HG02588 (cell line): Measurements from ENCODE around the gene KRT17.
"Not testable (repeated sequence)": the region's sequence is repeated elsewhere in the genome, so short reads cannot be mapped to it uniquely, and the experiment has no call there.

ENCODE experiments used
- ATAC-seq: cut with Tn5 transposase; IDR thresholded peaks from one replicate; pipeline ENCODE4 v1.9.1; 2021; ENCODE audit warnings: mild to moderate bottlenecking, moderate library complexity; ENCODE audit not compliant: unreplicated experiment

The KRT17 gene

DNA sequence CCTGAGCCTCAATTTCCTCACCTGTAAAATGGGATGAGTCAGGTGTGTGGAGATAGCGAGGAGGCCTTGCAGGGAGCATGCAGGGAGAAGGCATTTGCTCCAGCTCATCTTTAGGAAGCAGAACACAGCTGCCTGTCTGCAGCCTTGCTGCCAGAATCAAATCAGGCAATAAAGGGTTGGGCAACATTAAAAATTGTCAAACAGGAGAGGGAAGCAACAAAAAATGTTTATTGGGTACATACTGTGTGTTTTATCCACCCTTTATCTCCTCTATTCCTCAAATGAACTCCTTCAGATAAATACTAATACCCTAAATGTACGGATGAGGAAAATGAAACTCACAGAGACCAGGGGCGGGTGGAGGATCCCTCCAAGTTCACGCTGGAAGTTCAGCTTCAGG, 24.1 kb downstream of the KRT17 start:
- ATAC-seq: no peak

DNA sequence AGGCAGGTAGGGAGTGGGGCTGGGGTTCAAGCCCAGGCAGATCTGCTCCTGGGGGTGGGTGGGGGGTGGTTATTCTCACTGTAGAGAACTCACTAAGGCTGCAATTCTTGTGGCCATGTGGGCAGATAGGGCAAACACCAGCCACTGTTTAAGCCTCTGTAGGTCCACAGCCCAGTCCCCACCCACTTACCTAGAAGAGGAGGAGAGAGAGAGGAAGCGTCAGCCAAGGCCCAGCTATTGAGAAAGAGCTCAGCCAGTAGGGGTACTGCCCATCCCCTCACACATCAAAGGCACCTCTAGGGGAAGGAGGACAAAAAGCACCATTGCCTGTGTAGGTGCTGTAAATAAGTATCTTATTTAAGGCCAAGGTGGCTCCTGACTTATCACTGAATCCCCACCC, 24.7 kb downstream of the KRT17 start:
- ATAC-seq: no peak

- no peak for ATAC-seq
These were observed 28.8 kb downstream of the KRT17 start for GRCh38 chr17:41595585-41595984.

DNA sequence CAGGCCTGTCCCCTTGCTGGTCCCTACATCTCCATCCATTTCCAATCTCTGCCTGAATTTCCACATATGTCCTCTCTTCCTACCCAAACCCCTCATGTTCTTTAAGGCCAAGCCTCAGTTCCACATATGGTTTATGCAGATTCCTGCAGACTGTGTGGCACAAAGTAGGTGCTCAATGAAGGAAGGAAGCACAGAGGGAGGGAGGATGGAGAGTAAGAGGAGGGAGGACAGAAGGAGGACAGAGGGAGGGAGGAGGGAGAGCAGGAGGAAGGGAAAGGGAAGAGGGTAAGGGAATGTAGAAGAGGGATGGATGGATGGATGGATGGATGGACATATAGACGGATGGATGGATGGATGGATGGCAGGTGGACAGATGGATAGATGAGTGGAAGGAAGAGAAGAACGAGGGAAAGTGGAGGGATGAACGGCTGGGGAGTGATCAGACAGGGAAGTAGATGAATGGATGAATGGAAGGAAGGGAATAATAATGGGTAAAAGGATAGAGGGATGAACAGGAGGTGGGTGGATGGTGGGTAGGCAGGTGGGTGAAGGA, 29.9 kb downstream of the KRT17 start:
- no peak for ATAC-seq

DNA sequence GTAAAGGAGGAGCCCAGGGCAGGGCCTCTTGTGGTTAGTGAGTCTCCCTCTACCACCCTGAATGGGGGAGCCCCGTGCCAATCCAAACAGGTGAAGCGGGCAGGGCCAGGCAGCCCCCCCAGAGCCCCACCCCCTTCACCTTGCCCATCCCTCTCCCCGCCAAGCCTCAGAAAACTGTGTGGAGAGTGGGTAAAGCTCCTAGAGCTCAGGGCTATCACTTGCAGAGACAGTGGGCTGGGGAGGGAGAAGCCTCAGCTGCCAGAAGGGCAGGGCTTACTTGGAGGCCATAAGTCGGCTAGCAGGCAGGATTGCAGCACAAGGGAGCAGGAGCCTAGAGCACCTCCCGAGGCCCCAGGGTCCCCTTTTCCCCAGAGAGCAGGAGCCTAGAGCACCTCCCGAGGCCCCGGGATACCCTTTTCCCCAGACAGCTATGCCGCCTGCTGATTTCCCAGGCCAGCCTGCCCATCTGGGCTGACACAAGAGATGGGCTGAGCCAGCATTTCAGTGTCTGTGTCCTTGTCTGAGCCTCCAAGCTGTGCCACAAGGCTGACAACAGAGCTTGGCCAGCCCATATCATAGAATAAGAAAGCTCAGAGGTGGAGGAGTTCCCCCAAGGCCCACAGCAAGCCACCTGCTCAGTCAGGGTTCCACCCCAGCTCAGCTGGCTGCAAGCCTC, 30.9 kb downstream of the KRT17 start:
- no peak for ATAC-seq

DNA sequence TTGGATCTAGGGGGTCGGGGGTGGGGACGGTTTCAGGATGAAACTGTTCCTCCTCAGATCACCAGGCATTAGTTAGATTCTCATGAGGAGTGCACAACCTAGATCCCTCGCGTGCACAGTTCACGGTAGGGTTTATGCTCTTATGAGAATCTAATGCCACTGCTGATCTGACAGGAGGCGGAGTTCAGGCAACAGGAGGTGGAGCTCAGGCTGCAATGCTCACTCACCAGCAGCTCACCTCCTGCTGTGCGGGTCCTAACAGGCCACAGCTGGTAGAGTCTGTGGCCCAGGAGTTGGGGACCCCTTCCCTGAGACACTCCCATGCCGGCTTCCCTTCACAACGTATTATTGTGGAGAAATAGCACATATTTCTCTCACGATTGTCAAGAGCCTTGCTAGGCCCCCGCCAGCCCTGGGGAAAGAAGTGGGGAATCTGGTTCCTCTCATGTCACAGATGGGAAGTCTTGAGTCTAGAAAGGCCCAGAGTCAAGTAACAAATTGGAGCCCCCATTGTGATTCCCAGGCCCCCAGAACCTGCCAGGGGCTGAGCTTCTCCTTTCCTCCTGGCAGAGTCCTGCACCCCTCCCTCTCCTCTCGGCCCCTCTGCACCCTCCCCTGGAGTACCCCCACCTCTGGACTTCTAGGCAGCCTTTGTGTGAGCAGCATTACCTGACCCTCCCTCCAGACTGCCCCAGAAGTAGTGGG, 31.6 kb downstream of the KRT17 start:
- ATAC-seq: no peak

GRCh38 chr17:41589301-41589700, 35.1 kb downstream of the KRT17 start:
- ATAC-seq: no peak

- ATAC-seq: no peak
These were observed 36.1 kb downstream of the KRT17 start for GRCh38 chr17:41588126-41588810.

DNA sequence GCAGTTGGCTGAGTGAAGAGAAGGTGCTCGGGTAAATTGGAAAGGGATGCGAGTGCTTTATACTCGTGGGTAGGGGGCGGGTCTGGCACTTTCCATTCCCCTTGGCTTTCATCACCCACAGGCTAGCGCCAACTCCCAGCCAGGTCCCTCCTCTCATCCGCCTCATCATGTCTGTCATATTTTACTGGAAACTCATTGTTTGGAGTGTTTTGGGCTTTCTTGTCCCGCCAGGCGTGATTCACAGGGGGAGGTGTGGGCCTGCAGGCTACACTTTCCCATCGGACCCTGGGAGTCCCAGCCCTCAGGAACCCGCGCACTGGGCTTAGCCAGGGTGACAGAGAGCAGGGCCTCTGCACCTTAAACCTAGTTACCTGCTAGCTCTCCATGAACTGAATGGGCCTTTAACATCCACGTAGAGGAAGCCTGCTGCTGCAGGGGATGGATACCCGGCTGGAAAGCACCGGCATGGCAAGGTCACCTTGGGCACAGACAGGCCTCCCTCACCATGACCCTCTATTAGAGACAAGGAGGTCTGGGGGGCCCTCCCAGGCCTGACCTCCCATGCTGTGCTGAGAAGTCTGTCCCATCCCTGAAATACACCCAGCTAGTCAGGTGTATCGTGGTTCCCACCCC, 37.4 kb downstream of the KRT17 start, which contains the start of gene KRT14:
KRT14 (minus strand) TSS at position 33 of the 633 bp plus-strand sequence. CDS start 61 bp downstream, outside the sequence.
- ATAC-seq: no peak

- ATAC-seq: no peak
These were observed 38.9 kb downstream of the KRT17 start for GRCh38 chr17:41585301-41586056.

- ATAC-seq: not testable (repeated sequence)
These were observed 39.9 kb downstream of the KRT17 start for GRCh38 chr17:41584331-41584927.

DNA sequence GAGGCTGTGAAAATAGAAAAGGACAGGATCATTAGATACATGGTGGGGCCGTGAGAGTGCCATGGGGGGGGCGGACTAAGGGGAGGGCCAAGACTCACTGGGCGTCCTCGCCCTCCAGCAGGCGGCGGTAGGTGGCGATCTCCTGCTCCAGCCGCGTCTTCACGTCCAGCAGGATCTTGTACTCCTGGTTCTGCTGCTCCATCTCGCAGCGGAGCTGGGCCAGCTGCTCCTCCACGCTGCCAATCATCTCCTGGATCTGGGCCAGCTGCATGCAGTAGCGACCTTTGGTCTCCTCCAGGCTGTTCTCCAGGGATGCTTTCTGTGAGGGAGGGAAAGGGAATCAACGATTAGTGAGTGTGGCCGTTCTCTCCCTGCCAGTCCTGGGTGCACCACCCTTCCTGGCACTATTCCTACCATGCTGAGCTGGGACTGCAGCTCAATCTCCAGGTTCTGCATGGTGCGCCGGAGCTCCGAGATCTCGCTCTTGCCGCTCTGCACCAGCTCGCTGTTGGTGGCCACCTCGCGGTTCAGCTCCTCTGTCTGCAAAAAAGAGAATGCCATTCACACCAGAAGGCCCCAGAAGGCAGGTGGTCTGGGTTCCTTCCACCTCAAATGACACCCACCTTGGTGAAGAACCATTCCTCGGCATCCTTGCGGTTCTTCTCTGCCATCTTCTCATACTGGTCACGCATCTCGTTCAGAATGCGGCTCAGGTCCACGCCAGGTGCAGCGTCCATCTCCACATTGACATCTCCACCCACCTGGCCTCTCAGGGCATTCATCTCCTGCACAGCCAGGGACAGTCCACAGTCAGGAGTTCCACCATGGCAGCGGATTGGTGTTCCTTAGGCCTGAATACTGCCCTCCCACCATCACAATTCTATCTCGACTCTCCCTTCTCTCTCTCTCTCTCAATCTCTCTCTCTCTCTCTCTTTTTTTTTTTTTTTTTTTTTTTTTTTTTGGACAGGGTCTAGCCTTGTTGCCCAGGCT, 40.9 kb downstream of the KRT17 start:
- no peak for ATAC-seq

GRCh38 chr17:41582061-41582968, 42.1 kb downstream of the KRT17 start:
- ATAC-seq: not testable (repeated sequence)

DNA sequence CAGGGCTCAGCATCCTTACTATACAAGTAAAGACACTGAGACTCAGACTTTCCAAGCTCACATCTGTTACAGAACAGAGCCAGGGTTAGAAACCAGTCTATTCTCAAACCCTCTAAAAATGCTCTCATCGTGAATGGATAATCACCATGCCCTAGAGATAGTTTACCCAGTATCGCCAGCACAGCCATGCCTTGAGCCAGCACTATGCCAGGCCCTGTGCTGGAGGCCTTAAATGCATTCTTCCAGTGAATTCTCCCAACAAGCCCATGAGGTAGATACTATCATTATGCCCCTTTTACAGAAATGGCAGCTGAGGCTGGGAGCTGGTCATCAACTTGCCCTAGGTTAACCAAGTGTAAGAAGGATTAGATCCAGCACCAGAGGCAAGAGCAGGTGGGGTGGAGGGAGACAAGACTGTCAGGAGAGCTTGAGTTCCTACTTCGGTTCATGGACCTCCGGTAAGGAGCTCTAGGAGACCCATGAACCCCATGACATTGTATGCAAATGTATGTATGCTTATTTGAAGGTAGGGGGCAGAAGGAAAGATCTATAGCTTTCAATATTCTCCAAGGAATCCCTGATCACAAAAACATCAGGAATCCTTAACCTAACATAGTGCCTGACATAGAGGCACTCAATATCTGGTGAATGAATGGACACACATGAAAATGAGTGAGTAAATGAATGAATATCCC, 42.9 kb downstream of the KRT17 start:
- ATAC-seq: no peak

DNA sequence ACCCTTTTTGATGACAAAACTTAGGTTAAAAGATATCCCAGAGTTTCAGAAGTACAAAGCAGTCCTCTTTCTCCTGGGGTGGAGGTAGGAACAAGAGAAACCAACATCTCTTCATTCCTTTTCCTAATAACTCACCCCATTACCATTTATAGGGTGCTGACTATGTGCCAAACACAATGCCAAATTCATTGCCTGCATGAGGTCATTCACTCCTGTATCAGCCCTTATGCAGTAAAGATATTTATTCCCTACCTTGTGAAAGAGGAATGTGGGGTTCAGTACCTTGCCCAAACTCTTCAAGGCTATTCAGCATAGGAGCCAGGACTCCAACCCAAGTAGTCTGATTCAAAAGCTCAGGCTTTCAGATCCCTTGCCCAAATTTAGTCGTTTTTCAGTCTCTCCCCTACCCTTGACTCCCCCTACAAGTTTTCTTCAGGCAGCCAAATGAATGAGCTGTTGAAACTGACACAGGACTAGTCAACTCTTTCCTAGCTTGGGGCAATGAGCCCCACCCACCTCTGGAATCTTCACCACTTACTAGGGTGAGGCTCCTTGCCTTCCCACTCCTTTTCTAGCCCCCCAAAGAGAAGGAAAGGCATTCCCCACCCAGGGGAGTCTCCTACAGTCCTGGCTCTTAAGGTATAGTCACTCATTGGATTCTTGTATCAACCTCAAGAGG, 43.5 kb downstream of the KRT17 start:
- ATAC-seq: no peak

- ATAC-seq: no peak
These were observed 44.2 kb downstream of the KRT17 start for GRCh38 chr17:41580244-41580575.
